Mammary epithelial cell (primary cell): ENCODE measurements around the gene CCDC107.

Experiments
- EZH2 ChIP-seq: IDR thresholded peaks from 2 replicates; pipeline ENCODE4 v1.6.1; 2012; ENCODE audit warnings: low read length, inconsistent platforms, borderline replicate concordance
- TF ChIP-seq, protein P1 (sequence below), 2 donors: IDR thresholded peaks in 1 of 2; conservative IDR thresholded peaks in 1 of 2; 2 replicates each; pipeline ENCODE4 v1.5.1; 2011 to 2012; ENCODE audit warnings: inconsistent platforms in 2 of 2, low read length in 2 of 2, mild to moderate bottlenecking in 2 of 2, control low read depth in 1 of 2, low read depth in 1 of 2; ENCODE audit not compliant: insufficient read depth in 1 of 2; ENCODE audit errors: extremely low read depth in 1 of 2

DNA sequence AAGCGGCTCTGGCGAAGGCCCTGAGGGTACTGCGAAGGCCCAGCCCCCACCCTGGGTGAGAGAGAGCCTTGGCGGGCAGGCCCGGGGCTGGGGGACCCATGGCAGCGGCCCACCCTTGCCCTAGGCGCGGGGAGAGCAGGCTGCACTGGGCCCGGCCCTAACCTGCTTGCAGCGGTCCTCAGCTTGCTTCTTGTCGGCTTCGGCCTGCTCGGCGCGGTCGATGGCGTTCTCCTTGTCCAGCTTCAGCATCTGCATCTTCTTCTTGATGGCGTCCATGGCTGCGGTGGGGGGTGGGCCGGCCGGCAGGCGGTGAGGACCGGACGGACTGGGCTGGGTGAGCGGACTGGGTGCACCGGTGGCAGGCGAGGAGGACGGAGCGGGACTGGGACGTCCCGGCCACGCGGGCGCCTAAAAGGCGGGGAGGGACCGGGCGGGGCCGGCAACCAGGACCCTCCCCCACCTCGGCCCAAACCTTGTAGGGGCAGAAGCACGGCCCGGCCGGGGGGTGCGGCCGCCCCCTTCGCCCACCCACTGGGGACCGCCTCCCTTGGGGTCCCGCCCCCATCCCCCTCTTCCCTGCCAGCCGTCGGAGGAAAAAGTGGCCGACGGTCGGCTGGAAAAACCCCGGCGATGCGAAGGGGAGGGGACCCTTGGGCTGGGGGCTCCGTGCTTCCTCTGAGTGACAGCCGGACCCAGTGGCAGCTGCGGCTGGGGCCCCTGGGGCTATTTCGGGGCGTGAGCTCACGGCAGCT lies 31.6 kb downstream of the CCDC107 start, which contains the start of gene TPM2:
- TF ChIP-seq, protein P1, sequence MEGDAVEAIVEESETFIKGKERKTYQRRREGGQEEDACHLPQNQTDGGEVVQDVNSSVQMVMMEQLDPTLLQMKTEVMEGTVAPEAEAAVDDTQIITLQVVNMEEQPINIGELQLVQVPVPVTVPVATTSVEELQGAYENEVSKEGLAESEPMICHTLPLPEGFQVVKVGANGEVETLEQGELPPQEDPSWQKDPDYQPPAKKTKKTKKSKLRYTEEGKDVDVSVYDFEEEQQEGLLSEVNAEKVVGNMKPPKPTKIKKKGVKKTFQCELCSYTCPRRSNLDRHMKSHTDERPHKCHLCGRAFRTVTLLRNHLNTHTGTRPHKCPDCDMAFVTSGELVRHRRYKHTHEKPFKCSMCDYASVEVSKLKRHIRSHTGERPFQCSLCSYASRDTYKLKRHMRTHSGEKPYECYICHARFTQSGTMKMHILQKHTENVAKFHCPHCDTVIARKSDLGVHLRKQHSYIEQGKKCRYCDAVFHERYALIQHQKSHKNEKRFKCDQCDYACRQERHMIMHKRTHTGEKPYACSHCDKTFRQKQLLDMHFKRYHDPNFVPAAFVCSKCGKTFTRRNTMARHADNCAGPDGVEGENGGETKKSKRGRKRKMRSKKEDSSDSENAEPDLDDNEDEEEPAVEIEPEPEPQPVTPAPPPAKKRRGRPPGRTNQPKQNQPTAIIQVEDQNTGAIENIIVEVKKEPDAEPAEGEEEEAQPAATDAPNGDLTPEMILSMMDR (conservative IDR thresholded peaks at IDR 0.05 in 1 of 2, IDR thresholded peaks at IDR 0.05 in 1 of 2; ENCODE audit: extremely low read depth in 1 of 2, insufficient read depth in 1 of 2, low read depth in 1 of 2, low read length in 2 of 2), result no peak
- TF ChIP-seq EZH2, result no peak
